Activated T-helper 1 cell treated with anti-CD3 and anti-CD28 coated beads, Interleukin-12 subunit alpha, Interleukin-12 subunit beta, Interleukin-2, Interleukin-4 antibody, amounts not matched to agents 30 ng/mL and 10 ng/mL and 1 ng/mL, durations not matched to agents 14 hours and 24 hours and 36 hours (primary cell): Measurements from ENCODE around the gene RBM19. TPM values are rescaled to one million over a fixed set of nuclear protein-coding genes. Genes with fewer than 3 reads are reported as not detected.
A peak's percentile ranks its signal among the peaks of the same experiment; 100 is the strongest.

ENCODE experiments used
- DNase-seq: peaks from one replicate; pipeline ENCODE4 v3.0.0; 2021; ENCODE audit warnings: low spot score
- H3K27ac Mint-ChIP-seq: one replicate; pipeline ENCODE4 v1.8.0; 2021; ENCODE audit warnings: mild to moderate bottlenecking, mixed read lengths
- H3K27me3 Mint-ChIP-seq: one replicate; pipeline ENCODE4 v1.8.0; 2022; ENCODE audit warnings: mild to moderate bottlenecking, moderate library complexity, mixed read lengths; ENCODE audit not compliant: insufficient read depth
- H3K36me3 Mint-ChIP-seq: one replicate; pipeline ENCODE4 v1.8.0; 2021; ENCODE audit warnings: low read depth, mixed read lengths
- H3K4me1 Mint-ChIP-seq: one replicate; pipeline ENCODE4 v1.8.0; 2021; ENCODE audit warnings: low read depth, mixed read lengths
- H3K4me3 Mint-ChIP-seq: one replicate; pipeline ENCODE4 v1.8.0; 2021; ENCODE audit warnings: mild to moderate bottlenecking, moderate library complexity, mixed read lengths
- H3K9me3 Mint-ChIP-seq: one replicate; pipeline ENCODE4 v1.8.0; 2021; ENCODE audit warnings: mixed read lengths
- intact Hi-C: fragments of 100-400 bp; cut with micrococcal nuclease; formaldehyde crosslinking; loops from one replicate; pipeline ENCODE4 v1.15.1; 2024
- total RNA-seq: library from RNA; stranded (reverse); gene quantifications from 2 replicates; pipeline ENCODE4 v1.2.3, GENCODE V29; 2022

The RBM19 gene, protein sequence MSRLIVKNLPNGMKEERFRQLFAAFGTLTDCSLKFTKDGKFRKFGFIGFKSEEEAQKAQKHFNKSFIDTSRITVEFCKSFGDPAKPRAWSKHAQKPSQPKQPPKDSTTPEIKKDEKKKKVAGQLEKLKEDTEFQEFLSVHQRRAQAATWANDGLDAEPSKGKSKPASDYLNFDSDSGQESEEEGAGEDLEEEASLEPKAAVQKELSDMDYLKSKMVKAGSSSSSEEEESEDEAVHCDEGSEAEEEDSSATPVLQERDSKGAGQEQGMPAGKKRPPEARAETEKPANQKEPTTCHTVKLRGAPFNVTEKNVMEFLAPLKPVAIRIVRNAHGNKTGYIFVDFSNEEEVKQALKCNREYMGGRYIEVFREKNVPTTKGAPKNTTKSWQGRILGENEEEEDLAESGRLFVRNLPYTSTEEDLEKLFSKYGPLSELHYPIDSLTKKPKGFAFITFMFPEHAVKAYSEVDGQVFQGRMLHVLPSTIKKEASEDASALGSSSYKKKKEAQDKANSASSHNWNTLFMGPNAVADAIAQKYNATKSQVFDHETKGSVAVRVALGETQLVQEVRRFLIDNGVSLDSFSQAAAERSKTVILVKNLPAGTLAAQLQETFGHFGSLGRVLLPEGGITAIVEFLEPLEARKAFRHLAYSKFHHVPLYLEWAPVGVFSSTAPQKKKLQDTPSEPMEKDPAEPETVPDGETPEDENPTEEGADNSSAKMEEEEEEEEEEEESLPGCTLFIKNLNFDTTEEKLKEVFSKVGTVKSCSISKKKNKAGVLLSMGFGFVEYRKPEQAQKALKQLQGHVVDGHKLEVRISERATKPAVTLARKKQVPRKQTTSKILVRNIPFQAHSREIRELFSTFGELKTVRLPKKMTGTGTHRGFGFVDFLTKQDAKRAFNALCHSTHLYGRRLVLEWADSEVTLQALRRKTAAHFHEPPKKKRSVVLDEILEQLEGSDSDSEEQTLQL
- 102 TPM in 2 replicates for total RNA-seq

DNA sequence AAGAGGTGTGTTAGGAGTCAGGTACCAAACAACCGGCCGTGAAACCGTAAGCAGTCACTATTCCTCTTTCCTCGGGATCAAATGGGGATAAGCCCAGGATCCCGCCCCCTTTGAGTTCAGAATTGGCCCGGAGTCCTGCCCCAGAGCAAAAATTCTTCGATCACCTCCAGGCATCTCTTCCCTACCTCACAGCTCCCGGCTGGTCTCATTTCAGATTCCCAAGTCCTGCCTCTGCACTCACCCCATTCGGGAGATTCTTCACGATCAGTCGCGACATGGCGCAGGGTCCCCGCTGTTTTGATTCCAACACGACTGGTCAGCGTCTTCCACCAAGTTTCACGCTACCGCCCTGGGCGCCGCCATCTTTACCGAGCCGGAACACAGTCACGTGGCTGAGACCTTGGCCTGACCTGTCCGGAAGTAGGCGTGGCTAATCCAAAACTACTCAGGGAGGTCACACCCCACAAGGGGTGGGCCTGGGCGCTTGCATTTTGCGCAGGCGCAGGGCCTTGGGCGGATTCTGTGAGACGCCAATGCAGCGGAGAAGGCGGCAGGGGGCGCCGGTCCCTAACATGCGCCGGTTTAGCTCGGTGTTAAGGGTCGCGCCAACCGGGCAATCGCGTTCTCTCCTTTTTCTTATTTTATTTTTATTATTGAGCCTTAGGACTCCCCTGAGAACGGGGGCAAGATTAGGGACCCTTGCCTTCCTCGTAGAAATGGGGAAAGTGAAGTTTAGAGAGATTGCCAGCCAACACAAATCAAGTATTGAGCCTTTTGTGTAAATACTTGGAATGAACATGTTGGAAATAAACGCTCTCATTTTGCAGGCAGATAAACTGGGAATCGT lies at the start of gene RBM19:
Gene RBM19, minus strand, starts transcription at position 375 of the 847 bp plus-strand sequence. Its CDS starts 98 bp downstream, at position 277.
- H3K27me3 Mint-ChIP-seq, result peaks cover 3% of the 10 kb centered on the region
- peak within 1 kb of the TSS; percentile 99 for H3K4me3 Mint-ChIP-seq
- intact Hi-C loops, result loop anchor here (1.0 to 10.0 kb wide), 6 partner anchors 542 to 981 kb away; partner anchors contain the start of genes DDX54, PLBD2, RITA1 and SLC8B1
- peaks cover 60% of the 10 kb centered on the region for H3K4me1 Mint-ChIP-seq
- DNase-seq, result peak; percentile 97
- peaks cover 30% of the 10 kb centered on the region for H3K36me3 Mint-ChIP-seq
- H3K27ac Mint-ChIP-seq, result peak within 1 kb of the TSS; percentile 99
- no peaks in the 10 kb centered on the region for H3K9me3 Mint-ChIP-seq

DNA sequence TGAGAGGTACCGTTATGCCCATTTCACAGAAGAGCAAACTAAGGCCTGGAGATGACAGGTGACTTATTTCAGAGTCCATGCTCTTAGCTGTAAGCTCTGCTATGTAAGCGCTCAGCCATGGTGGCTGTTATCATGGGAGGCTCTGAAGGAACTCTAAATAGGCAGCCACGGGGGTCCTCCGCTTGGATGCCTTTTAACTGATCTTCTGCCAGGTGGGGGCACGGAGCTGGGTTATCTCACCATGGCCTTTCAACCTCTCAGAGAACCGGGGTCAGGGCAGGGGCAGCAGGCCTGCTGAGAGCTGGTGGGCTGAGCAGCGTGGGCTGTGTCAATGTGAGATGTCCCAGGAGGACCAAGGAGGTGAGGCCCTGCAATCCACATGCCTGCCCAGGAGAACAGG lies 49.7 kb upstream of the RBM19 start:
- Mint-ChIP-seq H3K27ac (no peak overlapping the region), H3K27me3 (peaks cover 8% of the 10 kb centered on the region), H3K9me3 (peaks cover 6% of the 10 kb centered on the region), H3K36me3 (no peaks in the 10 kb centered on the region), H3K4me1 (no peaks in the 10 kb centered on the region), H3K4me3 (no peak overlapping the region)
- no peak for DNase-seq
- intact Hi-C loops, result no loop called here

DNA sequence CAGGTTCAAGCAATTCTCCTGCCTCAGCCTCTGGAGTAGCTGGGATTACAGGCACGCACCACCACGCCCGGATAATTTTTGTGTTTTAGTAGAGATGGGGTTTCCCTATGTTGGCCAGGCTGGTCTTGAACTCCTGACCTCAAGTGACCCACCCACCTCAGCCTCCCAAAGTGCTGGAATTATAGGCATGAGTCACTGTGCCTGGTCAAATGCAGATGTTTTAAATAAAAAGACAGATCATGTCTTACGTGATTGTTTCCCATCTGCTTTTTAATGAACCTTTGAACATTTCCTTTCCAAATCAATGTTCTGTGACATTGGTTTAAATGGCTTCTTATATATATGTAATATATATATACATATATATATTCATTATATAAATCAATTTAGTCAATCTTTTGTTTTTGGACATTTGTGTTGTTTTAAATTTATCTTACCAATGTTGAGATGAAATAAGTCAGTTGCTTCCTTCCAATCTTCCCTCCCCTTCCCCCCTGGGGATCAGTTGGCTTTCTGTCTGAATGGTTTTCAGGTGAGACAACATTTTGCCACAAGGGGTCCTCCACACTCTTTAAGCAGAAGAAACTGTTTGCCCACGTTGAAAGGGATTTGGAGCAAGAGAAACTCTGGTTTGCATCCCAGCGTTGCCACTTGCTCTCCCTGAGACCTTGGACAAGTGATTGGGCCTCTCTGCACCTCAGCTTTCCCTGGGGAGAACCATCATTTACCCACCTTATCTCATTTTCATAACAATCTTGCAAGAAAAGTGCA lies 47.6 kb upstream of the RBM19 start:
- DNase-seq, result no peak

DNA sequence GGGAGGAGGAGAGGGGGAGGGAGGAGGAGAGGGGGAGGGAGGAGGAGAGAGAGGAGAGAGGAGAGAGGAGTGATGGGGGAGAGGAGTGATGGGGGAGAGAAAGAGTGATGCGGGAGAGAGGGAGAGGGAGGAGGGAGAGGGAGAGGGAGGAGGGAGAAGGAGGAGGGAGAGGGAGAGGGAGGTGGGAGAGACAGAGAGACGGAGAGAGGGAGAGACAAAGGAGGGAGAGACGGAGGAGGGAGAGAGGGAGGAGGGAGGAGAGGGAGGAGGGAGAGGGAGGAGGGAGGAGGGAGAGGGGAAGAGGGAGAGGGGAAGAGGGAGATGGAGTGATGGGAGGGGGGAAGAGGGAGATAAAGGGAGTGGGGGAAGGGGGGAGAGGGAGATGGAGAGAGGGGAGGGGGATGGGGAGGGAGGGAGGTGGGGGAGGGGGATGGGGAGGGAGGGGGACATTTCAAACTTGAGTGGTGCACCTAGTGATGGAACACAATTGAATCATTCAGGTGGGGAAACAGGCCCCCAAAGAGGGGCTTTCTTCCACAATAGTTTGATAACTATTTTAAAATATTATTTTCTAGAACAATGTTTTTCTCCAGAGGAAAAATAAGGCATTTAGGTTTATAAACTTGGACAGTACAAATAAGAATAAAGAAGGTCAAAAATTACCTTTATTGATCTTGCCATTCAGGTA lies 46.8 kb upstream of the RBM19 start:
- peaks cover 6% of the 10 kb centered on the region for H3K9me3 Mint-ChIP-seq
- intact Hi-C loops, result no loop called here
- H3K27ac Mint-ChIP-seq, result no peak overlapping the region
- peaks cover 5% of the 10 kb centered on the region for H3K27me3 Mint-ChIP-seq
- H3K36me3 Mint-ChIP-seq, result no peaks in the 10 kb centered on the region
- no peak overlapping the region for H3K4me3 Mint-ChIP-seq
- DNase-seq, result no peak
- no peaks in the 10 kb centered on the region for H3K4me1 Mint-ChIP-seq

More for the DNA sequence above, 47.6 kb upstream of the RBM19 start:
- no peaks in the 10 kb centered on the region for H3K4me1 Mint-ChIP-seq
- H3K4me3 Mint-ChIP-seq, result no peak overlapping the region
- no peak overlapping the region for H3K27ac Mint-ChIP-seq
- intact Hi-C loops, result no loop called here
- H3K36me3 Mint-ChIP-seq, result no peaks in the 10 kb centered on the region
- peaks cover 6% of the 10 kb centered on the region for H3K9me3 Mint-ChIP-seq
- H3K27me3 Mint-ChIP-seq, result peaks cover 5% of the 10 kb centered on the region

DNA sequence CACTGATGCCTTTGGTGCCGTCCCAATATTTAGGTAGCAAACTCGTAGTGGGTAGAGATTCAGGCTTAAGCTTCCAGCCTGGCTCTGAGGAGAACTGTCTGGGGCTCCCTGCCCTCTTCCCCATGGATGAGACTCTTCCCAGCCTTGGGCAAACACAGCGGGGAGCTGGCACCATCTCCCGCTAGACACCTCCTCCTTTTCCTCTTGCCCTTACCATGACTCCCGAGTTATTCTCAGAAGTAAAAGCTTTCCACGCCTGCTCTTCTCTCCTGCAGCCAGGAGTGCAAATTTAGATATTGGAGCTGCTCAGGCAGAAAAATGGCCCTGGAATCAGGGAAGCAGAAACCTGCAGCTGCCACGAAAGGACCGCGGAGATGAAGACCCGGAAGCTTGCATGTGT lies 45.6 kb upstream of the RBM19 start:
- H3K27ac Mint-ChIP-seq, result no peak overlapping the region
- intact Hi-C loops, result no loop called here

DNA sequence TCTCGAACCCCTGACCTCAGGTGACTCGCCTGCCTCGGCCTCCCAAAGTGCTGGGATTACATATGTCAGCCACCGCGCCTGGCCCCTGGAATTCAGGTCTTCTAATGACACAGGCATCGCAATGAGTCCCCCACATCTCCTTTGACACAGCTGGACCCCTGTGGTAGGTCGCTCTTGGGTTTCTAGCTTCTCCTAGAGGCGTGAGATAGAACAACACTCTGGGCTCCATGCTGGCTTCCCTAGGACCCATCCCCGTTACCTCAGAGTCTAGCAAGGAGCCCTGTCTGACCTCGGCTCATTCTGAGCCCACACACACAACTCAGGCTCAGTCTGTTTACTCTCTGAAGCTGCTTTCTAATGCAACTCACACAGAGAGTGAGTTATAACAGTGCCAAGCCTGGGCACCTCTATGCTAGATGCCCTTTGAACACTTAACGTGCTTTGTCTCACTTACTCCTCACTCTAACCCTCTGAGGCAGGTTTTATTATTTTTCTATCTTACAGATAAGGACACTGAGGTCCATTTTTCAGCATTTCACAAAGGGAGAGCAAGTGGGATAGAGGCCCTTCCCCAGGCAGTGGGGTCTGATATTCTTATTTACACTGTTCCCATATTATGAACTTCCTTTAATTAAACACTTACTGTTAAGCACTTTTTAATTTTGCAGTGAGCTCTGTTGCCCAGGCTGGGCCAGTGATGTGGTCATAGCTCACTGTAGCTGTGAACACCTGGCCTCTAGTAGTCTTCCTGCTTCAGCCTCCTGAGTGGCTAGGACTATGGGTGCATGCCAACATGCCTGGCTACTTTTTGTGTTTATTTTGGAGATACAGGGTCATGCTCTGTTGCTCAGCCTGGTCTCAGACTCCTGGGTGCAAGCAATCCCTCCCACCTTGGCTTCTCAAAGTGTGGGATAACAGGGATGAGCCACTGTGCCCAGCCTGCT lies 40.6 kb upstream of the RBM19 start:
- Mint-ChIP-seq H3K9me3 (no peaks in the 10 kb centered on the region), H3K36me3 (no peaks in the 10 kb centered on the region), H3K27ac (no peak overlapping the region), H3K4me1 (no peaks in the 10 kb centered on the region), H3K4me3 (no peak overlapping the region), H3K27me3 (peaks cover 1% of the 10 kb centered on the region)
- DNase-seq, result no peak
- intact Hi-C loops, result no loop called here

More for the DNA sequence above, 45.6 kb upstream of the RBM19 start:
- H3K9me3 Mint-ChIP-seq, result peaks cover 6% of the 10 kb centered on the region
- no peak for DNase-seq
- H3K4me3 Mint-ChIP-seq, result no peak overlapping the region
- no peaks in the 10 kb centered on the region for H3K4me1 Mint-ChIP-seq
- no peaks in the 10 kb centered on the region for H3K36me3 Mint-ChIP-seq
- peaks cover 3% of the 10 kb centered on the region for H3K27me3 Mint-ChIP-seq

DNA sequence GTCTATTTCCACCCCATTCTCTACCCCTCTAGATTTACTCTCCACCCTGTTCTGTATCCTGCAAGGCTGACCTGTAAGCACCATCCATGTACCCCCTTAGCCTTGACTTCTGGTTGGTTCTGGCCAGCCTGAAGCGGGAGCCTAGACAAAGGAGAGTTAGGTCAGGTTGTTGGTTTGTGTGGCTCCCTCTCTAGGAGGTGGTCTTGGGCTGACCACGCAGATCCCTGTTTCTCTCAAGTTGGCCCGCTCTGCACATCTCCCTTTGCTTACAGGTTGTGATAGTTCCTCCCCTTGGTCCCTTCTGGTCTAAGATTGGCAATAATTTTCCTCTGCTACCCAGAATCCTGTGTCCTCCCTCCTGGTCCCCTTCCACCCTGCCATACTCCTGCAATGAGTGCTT lies 38.3 kb upstream of the RBM19 start:
- Mint-ChIP-seq H3K4me1 (no peaks in the 10 kb centered on the region), H3K4me3 (no peak overlapping the region), H3K27ac (no peak overlapping the region), H3K27me3 (peaks cover 5% of the 10 kb centered on the region), H3K36me3 (no peaks in the 10 kb centered on the region), H3K9me3 (no peaks in the 10 kb centered on the region)
- intact Hi-C loops, result no loop called here
- no peak for DNase-seq

DNA sequence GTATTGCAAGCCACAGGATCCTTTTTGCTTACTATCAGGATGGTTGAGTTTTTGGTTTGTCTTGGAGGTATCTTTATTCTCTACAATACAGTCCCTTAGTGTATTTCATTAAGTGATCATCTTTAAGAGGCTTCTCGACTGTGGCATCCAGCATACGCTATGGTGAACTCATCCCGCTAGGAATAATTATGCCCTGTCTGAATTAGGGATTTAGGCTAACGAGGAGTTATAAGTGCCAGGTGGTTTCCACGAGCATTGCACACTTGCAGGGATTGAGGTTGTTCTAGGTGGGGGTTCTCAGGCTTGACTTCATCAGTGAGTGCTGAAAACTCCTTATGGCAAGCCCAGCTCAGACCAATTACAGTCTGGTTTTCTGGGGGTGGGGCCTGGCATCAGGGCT lies 37.2 kb upstream of the RBM19 start:
- Mint-ChIP-seq H3K27me3 (peaks cover 5% of the 10 kb centered on the region), H3K36me3 (no peaks in the 10 kb centered on the region), H3K4me3 (no peak overlapping the region), H3K9me3 (no peaks in the 10 kb centered on the region), H3K4me1 (no peaks in the 10 kb centered on the region), H3K27ac (no peak overlapping the region)
- intact Hi-C loops, result no loop called here
- no peak for DNase-seq

DNA sequence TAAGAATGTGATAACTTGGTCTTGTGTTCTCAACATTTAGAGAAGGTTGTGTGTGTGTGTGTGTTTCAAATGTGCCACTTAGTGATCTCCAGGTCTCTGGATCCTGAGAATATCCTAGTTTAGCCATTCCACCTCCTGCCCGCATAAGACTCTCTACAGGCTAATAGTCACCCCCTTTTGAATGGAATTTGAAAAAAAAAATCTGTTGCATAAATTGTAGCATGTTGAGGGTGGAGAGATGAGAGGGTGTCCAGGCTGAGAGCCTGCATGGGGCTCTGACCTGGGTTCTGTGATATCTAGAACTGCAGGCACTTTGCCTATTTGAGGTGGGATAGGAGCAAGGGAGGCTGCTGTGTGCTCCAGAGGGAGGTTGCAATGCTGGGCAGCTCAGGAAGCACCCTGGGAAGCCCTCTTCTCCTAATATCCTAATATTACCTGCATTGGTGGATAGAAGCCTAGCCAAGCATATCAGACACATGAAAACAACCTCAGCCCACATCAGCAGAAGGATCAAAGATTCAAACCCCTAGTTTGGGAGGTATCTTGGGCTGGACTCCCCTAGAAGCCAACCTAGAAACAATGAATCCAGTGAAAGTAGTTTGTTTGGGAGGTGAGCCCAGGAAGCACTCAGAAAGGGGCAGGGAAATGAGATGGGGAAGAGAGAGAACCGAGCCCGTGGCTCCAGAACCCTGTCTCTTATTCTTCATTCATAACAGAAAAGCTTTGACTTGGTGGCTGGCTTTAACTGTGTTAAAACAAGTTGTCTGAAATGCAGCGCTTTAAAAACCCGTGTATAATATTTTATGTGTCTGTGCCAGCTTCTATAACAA lies 35.6 kb upstream of the RBM19 start:
- H3K4me3 Mint-ChIP-seq, result no peak overlapping the region
- no peak overlapping the region for H3K27ac Mint-ChIP-seq
- no peak for DNase-seq
- intact Hi-C loops, result no loop called here
- H3K27me3 Mint-ChIP-seq, result peaks cover 5% of the 10 kb centered on the region
- H3K9me3 Mint-ChIP-seq, result no peaks in the 10 kb centered on the region
- H3K4me1 Mint-ChIP-seq, result no peaks in the 10 kb centered on the region
- no peaks in the 10 kb centered on the region for H3K36me3 Mint-ChIP-seq

DNA sequence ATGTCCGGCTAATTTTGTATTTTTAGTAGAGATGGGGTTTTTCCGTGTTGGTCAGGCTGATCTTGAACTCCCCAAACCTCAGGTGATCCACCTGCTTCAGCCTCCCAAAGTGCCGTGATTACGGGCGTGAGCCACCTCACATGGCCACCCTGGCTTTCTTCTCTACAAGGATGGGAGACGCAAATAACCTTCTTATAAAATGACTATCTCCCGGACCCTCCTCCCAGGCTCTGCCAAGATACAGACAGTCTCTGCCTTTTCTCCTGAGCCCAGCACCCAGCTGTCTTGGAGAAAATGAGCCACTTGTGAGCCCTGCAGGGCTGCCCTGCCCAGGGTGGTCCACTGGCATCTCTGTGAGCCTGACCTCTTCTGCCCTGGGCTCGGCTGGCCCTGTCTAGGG lies 34.7 kb upstream of the RBM19 start:
- no peaks in the 10 kb centered on the region for H3K9me3 Mint-ChIP-seq
- H3K27ac Mint-ChIP-seq, result no peak overlapping the region
- no peak overlapping the region for H3K4me3 Mint-ChIP-seq
- peaks cover 6% of the 10 kb centered on the region for H3K27me3 Mint-ChIP-seq
- H3K36me3 Mint-ChIP-seq, result no peaks in the 10 kb centered on the region
- intact Hi-C loops, result no loop called here
- DNase-seq, result no peak
- H3K4me1 Mint-ChIP-seq, result no peaks in the 10 kb centered on the region
